HG02623 (cell line): ENCODE measurements around the gene ANXA11.

Source experiments
- ATAC-seq: cut with Tn5 transposase; IDR thresholded peaks from one replicate; pipeline ENCODE4 v1.9.1; 2021; ENCODE audit warnings: moderate library complexity; ENCODE audit not compliant: unreplicated experiment

ANXA11 gene

GRCh38 chr10:80166581-80167470 lies 38.5 kb downstream of the ANXA11 start:
- no peak for ATAC-seq

- ATAC-seq, result no peak
Observed at GRCh38 chr10:80165173-80165572, 40.2 kb downstream of the ANXA11 start.

- ATAC-seq, result no peak
Observed at GRCh38 chr10:80164596-80164995, 40.7 kb downstream of the ANXA11 start.

GRCh38 chr10:80163741-80164341 lies 41.5 kb downstream of the ANXA11 start:
- no peak for ATAC-seq

- no peak for ATAC-seq
Observed at GRCh38 chr10:80161321-80162083, 43.8 kb downstream of the ANXA11 start.

GRCh38 chr10:80160361-80161320 lies 44.7 kb downstream of the ANXA11 start:
- ATAC-seq, result no peak

- ATAC-seq, result no peak
Observed at GRCh38 chr10:80159166-80159873, 46.0 kb downstream of the ANXA11 start.

GRCh38 chr10:80158598-80159127 lies 46.7 kb downstream of the ANXA11 start:
- no peak for ATAC-seq

GRCh38 chr10:80158126-80158525 lies 47.2 kb downstream of the ANXA11 start:
- no peak for ATAC-seq

- no peak for ATAC-seq
Observed at GRCh38 chr10:80157561-80157960, 47.8 kb downstream of the ANXA11 start.

GRCh38 chr10:80156216-80156615 lies 49.1 kb downstream of the ANXA11 start:
- no peak for ATAC-seq

GRCh38 chr10:80155696-80156215 lies 49.6 kb downstream of the ANXA11 start:
- ATAC-seq, result no peak

GRCh38 chr10:80154978-80155695 lies 50.2 kb downstream of the ANXA11 start:
- ATAC-seq, result no peak

GRCh38 chr10:80154626-80154977 lies 50.7 kb downstream of the ANXA11 start:
- ATAC-seq, result no peak

GRCh38 chr10:80153460-80153859 lies 51.9 kb downstream of the ANXA11 start:
- ATAC-seq, result no peak

GRCh38 chr10:80152820-80153219 lies 52.5 kb downstream of the ANXA11 start:
- no peak for ATAC-seq

GRCh38 chr10:80150172-80150571 lies 55.2 kb downstream of the ANXA11 start:
- no peak for ATAC-seq

- ATAC-seq, result no peak
Observed at GRCh38 chr10:80149123-80149522, 56.2 kb downstream of the ANXA11 start.
